Vagina (tissue), 2 donors: ENCODE data around the gene PFKM.

Experiments used
- CTCF ChIP-seq, 3 experiments: fragments of 450-650 bp in 2 of 3; fragments of 200-600 bp in 1 of 3; sonication (generic) in 1 of 3; IDR thresholded peaks; one replicate each; pipeline ENCODE4 v1.5.1; 2017 to 2019; ENCODE audit warnings: antibody characterized with exemption in 3 of 3, mild to moderate bottlenecking in 2 of 3, moderate library complexity in 2 of 3
- POLR2A ChIP-seq, 2 donors: fragments of 450-650 bp; IDR thresholded peaks; one replicate each; pipeline ENCODE4 v1.6.1; 2017; ENCODE audit warnings: antibody characterized with exemption in 2 of 2, mild to moderate bottlenecking in 2 of 2, moderate library complexity in 2 of 2
- POLR2AphosphoS5 ChIP-seq, 2 donors: sonication (generic); formaldehyde crosslinking; IDR thresholded peaks; one replicate each; pipeline ENCODE4 v1.9.0; 2017; ENCODE audit warnings: antibody characterized with exemption in 2 of 2, mild to moderate bottlenecking in 2 of 2, low read depth in 1 of 2; ENCODE audit not compliant: insufficient read depth in 1 of 2

DNA sequence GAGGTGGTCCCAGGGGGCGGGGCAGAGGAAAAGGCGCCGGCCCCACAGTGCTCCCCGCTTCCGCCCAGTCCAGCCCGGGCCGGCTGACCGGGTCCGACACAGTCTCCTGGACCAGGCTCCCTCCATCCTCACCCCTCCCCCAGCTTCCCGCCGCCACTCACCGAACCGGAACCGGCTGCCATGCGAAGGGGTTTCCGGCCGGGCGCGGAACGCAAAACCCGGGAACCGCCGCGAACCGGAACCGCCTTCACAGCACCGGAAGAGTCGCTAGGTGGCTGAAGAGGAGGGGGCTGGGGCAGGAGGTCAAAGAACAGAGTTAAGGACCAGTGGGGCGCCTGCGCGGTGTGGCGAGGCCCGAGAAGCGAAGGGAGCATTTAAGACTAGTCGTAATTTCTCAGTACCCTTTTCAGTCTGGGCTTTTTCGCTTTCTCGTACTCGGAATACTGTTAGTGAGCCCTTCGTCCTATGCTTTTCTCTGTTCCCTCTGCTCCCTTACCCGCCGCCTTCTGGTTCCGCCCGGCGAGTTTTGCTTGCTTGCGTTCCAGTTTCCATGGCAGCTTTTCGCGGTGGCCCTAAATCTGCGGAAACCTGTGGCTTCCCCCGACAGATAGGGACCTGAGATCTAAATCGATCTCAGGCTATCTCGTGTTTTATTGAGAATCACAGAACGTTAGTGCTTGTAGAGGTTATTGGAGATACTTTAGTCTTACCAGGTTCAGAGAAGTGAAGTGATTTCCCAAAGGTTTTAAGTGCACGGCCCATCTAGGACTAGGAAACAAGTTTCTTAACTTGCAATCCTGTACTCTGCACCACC is 13.1 kb upstream of the PFKM start, which contains the start of gene SENP1:
- TF ChIP-seq CTCF (IDR thresholded peaks at IDR 0.05): peak; percentile 7 to 38 (median 31)
- TF ChIP-seq POLR2A (IDR thresholded peaks at IDR 0.05): no peak
- peak; percentile 82 to 84 for TF ChIP-seq POLR2AphosphoS5 (IDR thresholded peaks at IDR 0.05; ENCODE audit: insufficient read depth in 1 of 2, low read depth in 1 of 2)
